Right ventricle myocardium superior (tissue), 1 donor: ENCODE data around the gene FAHD2B. TPM values are rescaled to one million over a fixed set of nuclear protein-coding genes. Genes with fewer than 3 reads are reported as not detected.
"Not testable (repeated sequence)": the region's sequence is repeated elsewhere in the genome, so short reads cannot be mapped to it uniquely, and the experiment has no call there.

Source experiments
- ATAC-seq: fragments of 200-7000 bp; cut with Tn5 transposase; one replicate; pipeline ENCODE4 v1.9.1; 2020; ENCODE audit warnings: mild to moderate bottlenecking; ENCODE audit not compliant: poor library complexity
- DNase-seq: peaks from one replicate; pipeline ENCODE4 v3.0.0-alpha.2; 2020
- intact Hi-C: fragments of 100-400 bp; cut with DNase I; formaldehyde crosslinking; loops from one replicate; pipeline ENCODE4 v1.11.2; 2022
- long read RNA-seq: library from polyadenylated mRNA; unstranded; transcript quantifications from one replicate; pipeline ENCODE4 v2.0.0, GENCODE V29; 2021
- total RNA-seq: library from RNA; stranded (reverse); fragmentation: NEBNext Ultra II Directional; extraction: Animal tissue kit (Norgen Biotek cat#: 25700); gene quantifications from one replicate; pipeline ENCODE4 v1.2.1, GENCODE V29; 2021
- donor health status: DM: no; HTN: yes; CAD: no; lungs with severe emphysema.

Gene FAHD2B, protein sequence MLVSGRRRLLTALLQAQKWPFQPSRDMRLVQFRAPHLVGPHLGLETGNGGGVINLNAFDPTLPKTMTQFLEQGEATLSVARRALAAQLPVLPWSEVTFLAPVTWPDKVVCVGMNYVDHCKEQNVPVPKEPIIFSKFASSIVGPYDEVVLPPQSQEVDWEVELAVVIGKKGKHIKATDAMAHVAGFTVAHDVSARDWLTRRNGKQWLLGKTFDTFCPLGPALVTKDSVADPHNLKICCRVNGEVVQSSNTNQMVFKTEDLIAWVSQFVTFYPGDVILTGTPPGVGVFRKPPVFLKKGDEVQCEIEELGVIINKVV
- 31.8 TPM for total RNA-seq
- long read RNA-seq, transcript FAHD2B-202 (9 exons, 1,388 nt) = major isoform, 63 of 91 reads
- long read RNA-seq, transcript FAHD2B-201 (8 exons, 1,305 nt) = minor isoform, 9 of 91 reads
- long read RNA-seq, partial matches to known transcripts = 6 of 91 reads
- long read RNA-seq, other reads (novel, unspliced or antisense) = 12 of 91 reads

DNA sequence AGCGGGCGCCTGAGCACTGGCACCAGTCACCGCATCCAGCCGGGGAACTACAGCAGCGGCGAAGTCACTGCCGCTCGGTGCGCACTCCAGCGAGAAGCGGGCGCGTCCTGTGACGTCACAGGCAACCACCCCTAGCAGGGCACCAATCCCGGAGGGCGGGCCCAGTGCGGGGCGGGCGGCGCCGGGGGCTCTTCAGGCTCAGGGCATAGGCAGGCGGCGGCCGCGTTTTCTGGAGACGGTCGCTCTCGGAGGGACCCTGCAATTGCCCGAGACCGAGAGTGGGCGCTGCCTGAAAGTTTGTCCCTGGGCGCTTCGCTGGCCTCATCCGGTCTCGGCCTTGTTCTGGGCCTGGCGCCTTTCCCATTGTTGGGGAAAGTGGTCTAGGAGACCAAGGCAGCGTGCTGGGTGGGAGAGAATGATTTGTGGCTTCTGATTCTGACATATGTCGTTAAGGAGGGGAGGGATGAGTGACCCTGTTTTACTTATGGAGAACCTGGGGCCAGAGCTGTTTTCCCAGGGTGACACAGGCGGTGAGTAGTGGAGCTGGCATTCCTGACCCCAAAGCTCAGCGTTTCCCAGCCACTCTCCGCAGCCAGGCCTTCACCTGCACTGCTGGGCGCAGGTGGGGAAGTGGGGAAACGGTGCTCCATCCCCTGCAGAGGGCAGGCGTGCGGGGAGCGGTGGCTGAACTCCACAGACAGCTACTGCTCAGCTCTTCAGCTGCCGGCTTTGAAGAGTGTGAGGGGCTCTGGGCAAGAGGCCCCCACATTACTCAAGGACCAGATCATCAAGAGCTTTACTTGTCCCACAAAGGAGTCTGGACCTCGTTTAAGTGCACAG, at the start of gene FAHD2B:
FAHD2B (minus strand) TSS at position 111 of the 840 bp plus-strand sequence. CDS start 3,176 bp downstream, outside the sequence.
- intact Hi-C loops = not testable (repeated sequence)
- peak; percentile 98 for ATAC-seq
- peak; percentile 93 for DNase-seq

GRCh38 chr2:97144016-97144415, 49.3 kb upstream of the FAHD2B start:
- intact Hi-C loops, ATAC-seq: not testable (repeated sequence)

GRCh38 chr2:97129090-97129489, 34.4 kb upstream of the FAHD2B start:
- ATAC-seq, DNase-seq, intact Hi-C loops: not testable (repeated sequence)

More at GRCh38 chr2:97144016-97144415, 49.3 kb upstream of the FAHD2B start:
- not testable (repeated sequence) for DNase-seq

DNA sequence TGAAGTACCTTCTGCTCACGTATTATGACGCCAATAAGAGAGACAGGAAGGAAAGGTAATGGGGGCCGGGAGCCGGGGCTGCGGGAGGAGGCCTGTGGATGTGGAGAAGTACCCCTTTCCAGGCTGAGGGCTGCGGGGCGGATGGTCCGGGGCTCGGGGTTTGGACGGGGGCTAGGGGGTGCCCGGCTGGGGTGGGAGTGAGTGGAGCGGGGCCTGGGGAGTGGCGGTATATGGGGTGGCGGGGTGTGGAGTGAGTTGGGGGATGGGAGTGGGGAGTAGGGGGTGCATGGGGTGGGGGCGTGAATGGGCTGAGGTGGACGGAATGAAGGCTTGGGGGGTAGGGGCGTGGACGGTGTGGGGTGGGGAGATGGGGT, 19.2 kb upstream of the FAHD2B start:
- peak; percentile 26 for ATAC-seq
- DNase-seq, intact Hi-C loops: not testable (repeated sequence)

DNA sequence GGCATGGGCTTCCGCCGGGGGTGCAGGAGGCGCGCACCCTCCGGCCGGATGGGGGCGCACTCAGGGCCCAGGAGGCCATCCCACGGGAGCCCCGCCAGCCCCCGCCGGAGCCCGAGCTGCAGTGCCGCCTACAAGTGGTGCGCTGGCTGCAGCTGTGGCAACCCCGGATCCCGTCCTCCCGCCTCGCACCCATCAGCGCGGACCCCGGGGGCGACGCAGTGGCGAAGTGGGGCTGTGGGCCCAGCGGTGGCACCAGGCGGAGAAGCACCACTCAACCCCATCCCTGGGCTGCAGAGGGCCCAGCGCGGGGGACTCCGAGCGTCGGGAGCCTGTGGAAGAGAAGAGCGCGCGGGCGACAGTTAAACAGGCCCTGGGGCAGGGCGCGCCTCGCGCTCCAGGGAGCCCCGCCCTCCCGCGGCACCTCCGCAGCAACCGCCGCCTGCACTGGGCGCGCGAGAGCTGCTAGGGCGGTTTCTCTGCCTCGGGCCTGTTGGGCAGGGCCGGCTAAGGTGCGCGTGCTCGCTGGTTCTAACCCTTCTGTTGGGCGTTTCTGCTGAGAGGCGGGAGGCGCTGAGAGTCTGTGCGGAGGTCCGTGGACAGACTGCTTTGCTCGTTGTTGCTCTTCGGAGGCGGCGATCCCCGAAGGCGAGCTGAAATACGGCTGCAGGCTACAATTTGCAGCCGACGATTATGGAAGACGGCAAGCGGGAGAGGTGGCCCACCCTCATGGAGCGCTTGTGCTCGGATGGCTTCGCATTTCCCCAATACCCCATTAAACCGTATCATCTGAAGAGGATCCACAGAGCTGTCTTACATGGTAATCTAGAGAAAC, 18.6 kb upstream of the FAHD2B start, which contains the start of gene ANKRD36:
ANKRD36 (plus strand) TSS at position 104 of the 832 bp plus-strand sequence; CDS start at position 691, 587 bp downstream.
- peak; percentile 89 for DNase-seq
- intact Hi-C loops = not testable (repeated sequence)
- ATAC-seq = peak; percentile 97

GRCh38 chr2:97112320-97113049, 17.8 kb upstream of the FAHD2B start:
- intact Hi-C loops = not testable (repeated sequence)
- ATAC-seq (peak; percentile 92), DNase-seq (peak; percentile 59)

- ATAC-seq, intact Hi-C loops, DNase-seq: not testable (repeated sequence)
These were observed 16.6 kb upstream of the FAHD2B start for GRCh38 chr2:97111246-97111645.

GRCh38 chr2:97106878-97107277, 12.2 kb upstream of the FAHD2B start:
- ATAC-seq, intact Hi-C loops, DNase-seq: not testable (repeated sequence)

GRCh38 chr2:97098786-97099372, 4.2 kb upstream of the FAHD2B start:
- intact Hi-C loops, ATAC-seq, DNase-seq: not testable (repeated sequence)

GRCh38 chr2:97095661-97096060, 979 bp upstream of the FAHD2B start:
- intact Hi-C loops = no loop called here
- no peak for ATAC-seq

DNA sequence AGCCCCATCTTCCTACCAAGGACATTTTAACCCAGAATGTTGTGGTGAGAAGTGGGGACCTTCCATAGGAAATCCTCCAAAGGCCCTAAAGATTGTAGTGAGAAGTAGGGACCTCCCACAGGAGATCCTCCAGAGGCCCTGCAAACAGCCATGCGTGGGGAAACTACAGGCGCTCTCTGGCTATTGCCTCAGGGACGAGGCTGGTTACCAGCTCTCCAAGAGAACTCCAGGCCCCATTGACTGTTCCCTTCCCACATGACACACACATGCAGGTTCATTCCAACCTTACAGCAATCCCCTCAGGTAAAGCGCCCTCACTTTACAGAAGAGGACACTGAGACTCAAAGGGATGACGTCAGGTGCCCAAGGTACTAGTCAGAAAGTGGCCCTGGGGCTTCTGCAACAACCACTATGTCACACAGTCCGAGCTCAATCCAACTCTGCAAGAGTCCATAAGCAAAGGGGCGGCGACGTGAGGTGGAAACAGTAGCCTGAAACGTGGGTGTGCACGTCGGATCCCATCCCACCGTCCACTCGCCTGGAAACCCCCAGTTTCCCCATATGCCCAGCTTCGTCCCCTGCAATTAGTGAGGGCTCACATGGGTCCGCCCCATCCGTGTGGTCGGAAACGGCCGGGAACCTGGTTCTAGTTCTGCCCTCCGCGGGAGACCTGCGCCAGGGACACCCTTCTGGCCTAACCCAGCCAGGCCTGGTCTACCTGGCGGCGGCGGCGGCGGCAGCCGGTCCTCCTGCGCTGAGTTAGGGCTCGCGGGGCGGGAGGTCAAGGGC, 505 bp downstream of the FAHD2B start:
- DNase-seq, intact Hi-C loops: not testable (repeated sequence)
- ATAC-seq = peak; percentile 35

More at GRCh38 chr2:97095661-97096060, 979 bp upstream of the FAHD2B start:
- no peak for DNase-seq

DNA sequence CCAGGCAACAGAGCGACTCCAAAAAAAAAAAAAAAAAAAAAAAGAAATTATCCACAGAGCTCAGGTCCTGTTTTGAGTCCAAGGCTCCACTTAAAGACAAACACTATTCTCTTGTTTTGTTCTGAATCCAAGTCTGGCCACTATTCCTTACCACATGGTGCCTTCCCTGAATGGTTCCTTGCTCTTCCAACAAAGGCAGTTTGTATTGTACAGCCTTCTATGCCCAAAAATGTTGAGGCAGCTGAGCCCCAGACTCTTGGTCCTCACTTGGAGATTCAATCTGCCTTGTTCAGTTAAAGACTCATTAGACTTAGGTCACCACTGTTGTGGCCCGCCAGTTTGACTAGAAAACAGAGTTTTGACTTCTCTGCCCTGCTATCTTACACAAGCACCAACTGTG, 1.7 kb downstream of the FAHD2B start:
- intact Hi-C loops, ATAC-seq, DNase-seq: not testable (repeated sequence)

- DNase-seq, ATAC-seq, intact Hi-C loops: not testable (repeated sequence)
These were observed 6.0 kb downstream of the FAHD2B start for GRCh38 chr2:97088706-97089105.

- ATAC-seq, intact Hi-C loops: not testable (repeated sequence)
These were observed 9.6 kb downstream of the FAHD2B start for GRCh38 chr2:97085093-97085492.

GRCh38 chr2:97083516-97083915, 11.2 kb downstream of the FAHD2B start:
- DNase-seq, intact Hi-C loops, ATAC-seq: not testable (repeated sequence)

More at GRCh38 chr2:97085093-97085492, 9.6 kb downstream of the FAHD2B start:
- DNase-seq = not testable (repeated sequence)

GRCh38 chr2:97082206-97082605, 12.5 kb downstream of the FAHD2B start:
- ATAC-seq, intact Hi-C loops, DNase-seq: not testable (repeated sequence)
